Skeletal muscle cell (primary cell): ENCODE measurements around the gene OPN1MW3.
"Not testable (repeated sequence)": the region's sequence is repeated elsewhere in the genome, so short reads cannot be mapped to it uniquely, and the experiment has no call there.

Experiments used
- DNase-seq: peaks from one replicate; pipeline ENCODE4 v3.0.0-alpha.2; 2010; ENCODE audit warnings: low read depth
- H3K4me3 ChIP-seq: 2 replicates; pipeline ENCODE4 v1.5.1; 2011; ENCODE audit warnings: low read depth, mild to moderate bottlenecking, control low read depth, low read length, moderate library complexity

Gene OPN1MW3

GRCh38 chrX:154257282-154257681 lies at the start of gene OPN1MW3:
Gene OPN1MW3 (plus strand): TSS chrX:154257582. CDS start chrX:154257620, 38 bp downstream.
- not testable (repeated sequence) for H3K4me3 ChIP-seq, DNase-seq

- H3K4me3 ChIP-seq = not testable (repeated sequence)
Measured at GRCh38 chrX:154209670-154210418, 47.5 kb upstream of the OPN1MW3 start.

GRCh38 chrX:154211057-154211456 lies 46.3 kb upstream of the OPN1MW3 start:
- not testable (repeated sequence) for H3K4me3 ChIP-seq, DNase-seq

More at GRCh38 chrX:154209670-154210418, 47.5 kb upstream of the OPN1MW3 start:
- not testable (repeated sequence) for DNase-seq

- H3K4me3 ChIP-seq, DNase-seq: not testable (repeated sequence)
Measured at GRCh38 chrX:154211499-154211898, 45.9 kb upstream of the OPN1MW3 start.

GRCh38 chrX:154219456-154219855 lies 37.9 kb upstream of the OPN1MW3 start, which contains the start of gene OPN1MW2:
Gene OPN1MW2 (plus strand): TSS chrX:154219756. CDS start chrX:154219816, 60 bp downstream.
- H3K4me3 ChIP-seq, DNase-seq: not testable (repeated sequence)

- H3K4me3 ChIP-seq, DNase-seq: not testable (repeated sequence)
Measured at GRCh38 chrX:154225292-154225691, 32.1 kb upstream of the OPN1MW3 start.

GRCh38 chrX:154226706-154227105 lies 30.7 kb upstream of the OPN1MW3 start:
- not testable (repeated sequence) for H3K4me3 ChIP-seq, DNase-seq

GRCh38 chrX:154231443-154231842 lies 25.9 kb upstream of the OPN1MW3 start:
- not testable (repeated sequence) for DNase-seq, H3K4me3 ChIP-seq

GRCh38 chrX:154233620-154234019 lies 23.8 kb upstream of the OPN1MW3 start:
- not testable (repeated sequence) for H3K4me3 ChIP-seq, DNase-seq

- not testable (repeated sequence) for DNase-seq, H3K4me3 ChIP-seq
Measured at GRCh38 chrX:154238939-154239559, 18.3 kb upstream of the OPN1MW3 start.

- H3K4me3 ChIP-seq, DNase-seq: not testable (repeated sequence)
Measured at GRCh38 chrX:154239982-154240503, 17.3 kb upstream of the OPN1MW3 start.

GRCh38 chrX:154247377-154248045 lies 9.9 kb upstream of the OPN1MW3 start:
- not testable (repeated sequence) for H3K4me3 ChIP-seq, DNase-seq

GRCh38 chrX:154248076-154248475 lies 9.3 kb upstream of the OPN1MW3 start:
- not testable (repeated sequence) for DNase-seq, H3K4me3 ChIP-seq

- not testable (repeated sequence) for DNase-seq, H3K4me3 ChIP-seq
Measured at GRCh38 chrX:154258711-154259110, 1.3 kb downstream of the OPN1MW3 start.

GRCh38 chrX:154263072-154263471 lies 5.7 kb downstream of the OPN1MW3 start:
- not testable (repeated sequence) for DNase-seq, H3K4me3 ChIP-seq

GRCh38 chrX:154269245-154269644 lies 11.9 kb downstream of the OPN1MW3 start:
- DNase-seq, H3K4me3 ChIP-seq: not testable (repeated sequence)

GRCh38 chrX:154284489-154285338 lies 27.3 kb downstream of the OPN1MW3 start:
- not testable (repeated sequence) for DNase-seq, H3K4me3 ChIP-seq

- H3K4me3 ChIP-seq, DNase-seq: not testable (repeated sequence)
Measured at GRCh38 chrX:154286406-154286805, 29.0 kb downstream of the OPN1MW3 start.
